ENCODE results near the gene EFNA4.

The EFNA4 gene

DNA sequence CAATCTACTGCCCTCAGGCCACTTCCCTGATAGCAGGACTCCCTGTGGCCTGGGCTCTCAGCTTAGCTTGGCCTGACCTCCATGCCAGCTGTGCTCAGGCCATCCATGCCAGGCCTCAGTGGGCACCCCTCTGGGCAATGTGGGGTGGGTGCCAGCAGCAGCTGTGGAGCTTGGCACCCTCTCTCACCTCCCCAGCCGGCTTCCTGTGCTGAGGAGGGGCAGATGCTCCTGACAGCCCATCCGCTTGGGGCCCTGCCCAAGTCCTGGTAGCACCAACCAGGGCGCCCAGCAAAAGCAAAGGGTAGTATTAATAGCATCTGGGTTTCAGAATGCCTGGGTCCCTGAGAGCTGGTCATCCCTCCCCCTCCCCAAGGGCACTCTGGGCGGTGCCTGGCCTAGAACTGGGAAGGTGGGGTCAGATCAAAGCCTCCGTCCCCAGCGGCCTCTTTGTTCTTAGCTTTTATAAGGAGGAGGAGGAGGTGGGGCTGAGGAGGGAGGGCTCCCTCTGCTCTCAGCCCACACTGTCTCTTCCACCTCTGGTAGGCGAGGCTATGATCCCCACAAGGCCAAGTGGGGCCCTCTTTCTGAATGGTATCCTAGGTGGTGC is 6.1 kb downstream of the EFNA4 start:
- no peak for DNase-seq (ENCODE audit: insufficient read length, low spot score)
- no peak for FAIRE-seq
- TF ChIP-seq, protein P1, sequence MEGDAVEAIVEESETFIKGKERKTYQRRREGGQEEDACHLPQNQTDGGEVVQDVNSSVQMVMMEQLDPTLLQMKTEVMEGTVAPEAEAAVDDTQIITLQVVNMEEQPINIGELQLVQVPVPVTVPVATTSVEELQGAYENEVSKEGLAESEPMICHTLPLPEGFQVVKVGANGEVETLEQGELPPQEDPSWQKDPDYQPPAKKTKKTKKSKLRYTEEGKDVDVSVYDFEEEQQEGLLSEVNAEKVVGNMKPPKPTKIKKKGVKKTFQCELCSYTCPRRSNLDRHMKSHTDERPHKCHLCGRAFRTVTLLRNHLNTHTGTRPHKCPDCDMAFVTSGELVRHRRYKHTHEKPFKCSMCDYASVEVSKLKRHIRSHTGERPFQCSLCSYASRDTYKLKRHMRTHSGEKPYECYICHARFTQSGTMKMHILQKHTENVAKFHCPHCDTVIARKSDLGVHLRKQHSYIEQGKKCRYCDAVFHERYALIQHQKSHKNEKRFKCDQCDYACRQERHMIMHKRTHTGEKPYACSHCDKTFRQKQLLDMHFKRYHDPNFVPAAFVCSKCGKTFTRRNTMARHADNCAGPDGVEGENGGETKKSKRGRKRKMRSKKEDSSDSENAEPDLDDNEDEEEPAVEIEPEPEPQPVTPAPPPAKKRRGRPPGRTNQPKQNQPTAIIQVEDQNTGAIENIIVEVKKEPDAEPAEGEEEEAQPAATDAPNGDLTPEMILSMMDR (IDR thresholded peaks at IDR 0.05; ENCODE audit: insufficient read depth, missing control alignments), result no peak

DNA sequence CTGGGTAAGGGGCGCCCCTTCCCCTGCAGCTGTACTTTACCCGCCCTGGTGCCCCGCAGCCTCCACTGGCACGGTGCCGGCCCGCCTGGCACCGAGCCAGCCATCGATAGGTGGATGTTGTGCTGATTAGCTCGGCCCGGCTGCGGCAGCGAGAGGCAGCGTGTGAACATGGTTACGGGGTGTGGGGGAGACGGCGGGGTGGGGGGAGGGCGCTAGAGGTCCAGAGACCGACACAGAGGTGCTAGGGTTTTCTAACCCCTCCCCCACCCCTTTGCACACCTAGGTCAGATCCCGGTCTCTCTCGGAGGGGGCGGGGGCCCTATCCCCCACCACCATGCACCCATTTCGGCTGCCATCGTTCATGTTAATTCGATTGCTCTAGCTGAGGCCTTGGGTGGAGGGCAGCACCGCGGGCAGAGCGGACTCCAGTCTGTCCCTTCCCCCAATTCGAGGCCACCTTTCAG is 6.7 kb downstream of the EFNA4 start:
- no peak for FAIRE-seq
- TF ChIP-seq, protein P1 (IDR thresholded peaks at IDR 0.05; ENCODE audit: insufficient read depth, missing control alignments), result no peak
- no peak for DNase-seq (ENCODE audit: insufficient read length, low spot score)

DNA sequence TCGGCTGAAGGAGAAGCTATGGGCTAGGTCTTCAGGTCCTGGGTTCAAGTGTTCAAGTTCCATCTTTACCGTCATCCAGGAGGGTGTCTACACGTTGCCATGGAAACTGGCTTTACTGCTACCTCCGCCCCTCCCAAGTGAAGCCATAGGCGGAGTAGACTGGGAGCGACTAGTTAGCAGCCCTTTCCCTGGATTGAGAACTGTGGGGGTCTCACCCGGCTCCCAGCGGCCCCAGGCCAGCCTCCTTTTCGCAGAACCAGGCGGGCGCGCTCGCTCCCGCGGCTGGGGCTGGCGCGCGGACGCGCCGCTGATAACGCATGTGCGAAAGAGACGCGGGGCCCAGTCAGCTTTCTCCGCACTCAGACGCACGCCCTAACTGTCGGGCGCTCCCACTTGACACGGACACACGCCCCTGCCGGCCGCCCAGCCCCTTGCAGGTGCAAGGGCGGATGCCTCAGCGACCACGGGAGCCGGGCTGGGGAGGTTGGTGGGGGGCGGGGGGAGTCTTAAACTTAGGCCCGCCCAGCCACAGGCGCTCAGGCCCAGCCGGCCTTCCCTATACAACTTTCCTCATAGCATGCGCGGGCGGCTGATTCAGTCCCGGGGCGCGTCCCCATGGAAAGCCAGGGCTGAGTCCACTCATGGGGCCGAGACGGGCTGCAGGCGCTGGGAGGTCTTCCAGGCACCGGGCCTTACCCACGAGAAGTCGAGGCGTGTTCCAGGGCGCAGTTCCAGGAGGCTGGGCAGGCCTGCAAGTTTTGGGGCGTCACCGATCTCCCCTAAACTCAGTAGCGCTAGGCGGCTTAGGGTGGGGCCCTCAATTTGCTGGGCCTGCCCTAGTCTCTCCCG is 7.4 kb downstream of the EFNA4 start:
- DNase-seq (ENCODE audit: insufficient read length, low spot score), result peak; percentile 74
- no peak for FAIRE-seq
- TF ChIP-seq, protein P1 (IDR thresholded peaks at IDR 0.05; ENCODE audit: insufficient read depth, missing control alignments), result peak; percentile 8

DNA sequence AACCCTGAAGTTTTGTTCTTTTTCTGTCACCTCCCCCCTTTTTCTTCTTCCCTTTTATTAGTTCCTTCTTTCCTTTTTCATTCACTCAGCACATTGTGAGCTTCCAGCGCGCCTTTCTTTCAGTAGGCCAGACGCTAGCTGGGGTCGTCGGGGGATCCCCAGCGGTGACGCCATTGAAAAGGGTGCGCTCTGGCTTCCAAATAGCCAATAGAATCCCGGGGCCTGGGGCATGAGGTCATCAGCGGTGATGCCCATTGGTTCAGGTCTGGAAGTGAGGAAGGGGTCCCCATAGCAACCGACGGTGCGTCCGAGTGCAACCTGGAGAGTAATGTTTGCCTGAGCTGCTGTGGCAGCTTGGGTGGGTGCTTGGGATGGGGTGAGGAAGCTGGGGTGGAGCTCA is 8.2 kb downstream of the EFNA4 start:
- DNase-seq (ENCODE audit: insufficient read length, low spot score), result no peak
- FAIRE-seq, result no peak
- TF ChIP-seq, protein P1 (IDR thresholded peaks at IDR 0.05; ENCODE audit: insufficient read depth, missing control alignments), result no peak

DNA sequence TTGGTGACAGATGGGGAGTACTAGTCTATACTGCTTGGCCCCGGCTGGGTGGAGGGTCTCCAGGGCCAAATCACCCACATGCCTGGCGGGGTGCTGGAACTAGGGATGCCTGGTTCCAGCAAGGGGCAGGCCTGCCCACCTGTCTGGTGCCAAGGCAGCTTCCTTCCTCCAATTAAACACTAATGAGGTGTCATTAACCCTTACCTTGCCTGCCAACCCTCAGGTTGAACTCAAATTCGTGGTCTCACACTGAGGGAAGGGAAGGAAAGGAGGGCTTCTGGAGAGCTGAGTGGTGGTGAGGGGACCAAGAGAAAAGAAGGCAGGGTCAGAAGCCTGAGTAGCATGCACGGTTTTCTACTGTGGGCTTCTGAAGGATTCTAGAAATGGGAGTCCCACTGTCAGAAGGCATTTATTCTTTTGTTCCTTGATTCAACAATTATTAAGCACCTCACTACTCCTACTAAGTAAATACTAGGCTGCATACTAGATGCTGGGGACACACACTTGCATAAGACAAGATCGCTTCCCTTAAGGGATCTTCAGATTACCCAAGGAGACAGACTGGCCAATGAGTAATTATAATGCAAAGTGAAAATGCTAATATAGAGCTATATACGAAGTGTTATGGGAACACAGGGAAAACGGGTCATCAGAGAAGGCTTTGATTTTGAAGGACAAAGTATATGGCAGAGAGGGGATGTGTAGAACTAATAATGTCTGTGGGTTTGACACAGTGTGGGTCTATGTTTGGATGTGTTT is 9.2 kb downstream of the EFNA4 start:
- TF ChIP-seq, protein P1 (IDR thresholded peaks at IDR 0.05; ENCODE audit: insufficient read depth, missing control alignments), result no peak
- DNase-seq (ENCODE audit: insufficient read length, low spot score), result no peak
- FAIRE-seq, result no peak

DNA sequence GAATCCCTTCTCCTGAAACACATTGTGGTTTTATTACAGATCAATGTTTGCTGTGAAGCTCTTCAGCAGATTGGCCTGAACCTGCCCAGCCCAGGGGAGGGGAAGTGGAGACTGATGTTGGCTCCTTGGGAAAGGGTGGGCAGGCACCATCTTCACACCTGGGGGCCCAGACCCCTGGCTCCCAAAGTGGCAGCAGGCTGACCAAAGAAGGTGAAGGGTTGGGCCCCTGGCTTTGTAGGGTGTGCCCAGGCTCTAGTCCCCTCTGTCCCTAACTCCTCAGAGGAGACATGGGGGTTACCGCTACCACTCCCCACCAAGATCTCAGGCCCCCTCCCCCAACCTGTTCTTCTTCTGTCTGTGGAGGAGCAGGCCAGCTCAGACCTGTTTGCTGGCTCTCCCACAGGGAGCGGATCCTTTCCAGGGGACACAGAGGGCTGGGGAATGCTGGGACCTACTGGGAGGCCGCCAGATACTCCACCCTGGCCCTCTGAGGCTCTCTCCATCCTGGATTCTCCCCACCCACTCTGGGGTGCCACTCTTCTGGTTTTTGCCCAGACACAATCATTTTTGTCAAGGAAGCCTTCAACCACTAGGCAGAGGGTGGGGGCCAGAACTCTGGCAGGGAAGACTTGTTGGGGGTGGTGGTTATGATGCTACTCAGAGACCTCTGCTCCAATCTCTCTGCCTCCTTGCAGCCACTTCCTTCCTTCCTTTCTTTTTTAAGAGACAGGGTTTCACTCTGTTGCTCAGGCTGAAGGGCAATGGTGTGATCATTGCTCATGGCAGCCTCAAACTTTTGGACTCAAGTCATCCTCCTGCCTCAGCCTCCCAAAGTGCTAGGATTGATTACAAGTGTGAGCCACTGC is 10.1 kb downstream of the EFNA4 start:
- DNase-seq (ENCODE audit: insufficient read length, low spot score), result no peak
- TF ChIP-seq, protein P1 (IDR thresholded peaks at IDR 0.05; ENCODE audit: insufficient read depth, missing control alignments), result no peak
- no peak for FAIRE-seq

All from D721Med (cell line).